ENCODE results near the gene RNF144A. TPM values are rescaled to one million over a fixed set of nuclear protein-coding genes. Genes with fewer than 3 reads are reported as not detected.
A peak's percentile ranks its signal among the peaks of the same experiment; 100 is the strongest.

RNF144A gene
- polyA plus RNA-seq, 1 of the 3 experiments (the other 2 are of a cell fraction), result 15.6 TPM

DNA sequence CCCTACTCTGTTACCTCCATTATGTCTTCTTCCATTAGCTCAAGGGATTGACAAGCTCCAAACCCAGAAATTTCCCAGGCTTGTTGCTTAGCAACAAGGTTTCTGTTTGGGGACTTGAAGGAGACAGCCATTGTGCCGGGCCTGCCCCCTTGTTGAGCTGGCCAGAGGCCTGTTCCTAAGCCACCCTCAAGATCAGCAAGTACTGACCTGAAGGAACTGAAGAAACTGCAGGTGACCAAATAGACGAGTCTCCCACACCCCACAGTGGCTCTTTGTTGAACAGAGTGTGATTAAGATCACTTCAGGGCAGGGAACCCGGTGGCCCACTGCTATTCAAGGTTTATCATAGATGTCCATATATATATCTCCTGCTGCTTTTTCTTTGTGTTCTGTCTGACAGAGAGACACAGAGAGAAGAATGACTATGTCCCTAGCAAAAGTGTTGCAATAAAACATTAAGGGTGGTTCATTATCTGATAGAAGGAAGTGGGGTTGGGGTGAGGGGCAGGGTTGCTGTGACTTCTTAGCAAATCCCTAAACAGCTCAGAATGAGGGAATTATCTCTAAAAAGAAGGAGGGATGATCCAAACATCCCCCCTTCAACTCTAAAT lies 69.2 kb downstream of the RNF144A start:
- no peaks in the 10 kb centered on the region for H3F3A ChIP-seq (replicated peaks; ENCODE audit: insufficient read depth)
- DNase-seq, result peak; percentile 55
- peaks cover 0 to 36% of the 10 kb centered on the region in 2 experiments; a peak in 2 of 4 replicates for H3K4me1 ChIP-seq (ENCODE audit: control insufficient read depth in 1 of 2, insufficient read depth in 2 of 2, low read depth in 1 of 2, low read length in 1 of 2)
- H3K36me3 ChIP-seq (replicated peaks in 1 of 2; ENCODE audit: control insufficient read depth in 1 of 2, insufficient read depth in 2 of 2, low read length in 1 of 2), result peaks cover 5 to 9% of the 10 kb centered on the region in 2 experiments
- TF ChIP-seq YY1 (IDR thresholded peaks at IDR 0.05; ENCODE audit: low read depth), result no peak
- TF ChIP-seq RAD21 (IDR thresholded peaks at IDR 0.05; ENCODE audit: low read length), result no peak
- no peak for TF ChIP-seq FOSL2 (IDR thresholded peaks at IDR 0.05; ENCODE audit: borderline replicate concordance, low read depth)
- TF ChIP-seq, protein P1, sequence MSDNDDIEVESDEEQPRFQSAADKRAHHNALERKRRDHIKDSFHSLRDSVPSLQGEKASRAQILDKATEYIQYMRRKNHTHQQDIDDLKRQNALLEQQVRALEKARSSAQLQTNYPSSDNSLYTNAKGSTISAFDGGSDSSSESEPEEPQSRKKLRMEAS (IDR thresholded peaks at IDR 0.05; ENCODE audit: low read depth), result no peak
- no peak for TF ChIP-seq CHD2 (IDR thresholded peaks at IDR 0.05; ENCODE audit: low read length, partially characterized antibody)
- TF ChIP-seq EP300 (IDR thresholded peaks at IDR 0.05; ENCODE audit: borderline replicate concordance in 1 of 2, low read depth in 1 of 2, low read length in 1 of 2), result no peak
- TF ChIP-seq, protein P2, sequence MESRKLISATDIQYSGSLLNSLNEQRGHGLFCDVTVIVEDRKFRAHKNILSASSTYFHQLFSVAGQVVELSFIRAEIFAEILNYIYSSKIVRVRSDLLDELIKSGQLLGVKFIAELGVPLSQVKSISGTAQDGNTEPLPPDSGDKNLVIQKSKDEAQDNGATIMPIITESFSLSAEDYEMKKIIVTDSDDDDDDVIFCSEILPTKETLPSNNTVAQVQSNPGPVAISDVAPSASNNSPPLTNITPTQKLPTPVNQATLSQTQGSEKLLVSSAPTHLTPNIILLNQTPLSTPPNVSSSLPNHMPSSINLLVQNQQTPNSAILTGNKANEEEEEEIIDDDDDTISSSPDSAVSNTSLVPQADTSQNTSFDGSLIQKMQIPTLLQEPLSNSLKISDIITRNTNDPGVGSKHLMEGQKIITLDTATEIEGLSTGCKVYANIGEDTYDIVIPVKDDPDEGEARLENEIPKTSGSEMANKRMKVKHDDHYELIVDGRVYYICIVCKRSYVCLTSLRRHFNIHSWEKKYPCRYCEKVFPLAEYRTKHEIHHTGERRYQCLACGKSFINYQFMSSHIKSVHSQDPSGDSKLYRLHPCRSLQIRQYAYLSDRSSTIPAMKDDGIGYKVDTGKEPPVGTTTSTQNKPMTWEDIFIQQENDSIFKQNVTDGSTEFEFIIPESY (IDR thresholded peaks at IDR 0.05; ENCODE audit: borderline replicate concordance, low read depth), result no peak
- TF ChIP-seq, protein P3, sequence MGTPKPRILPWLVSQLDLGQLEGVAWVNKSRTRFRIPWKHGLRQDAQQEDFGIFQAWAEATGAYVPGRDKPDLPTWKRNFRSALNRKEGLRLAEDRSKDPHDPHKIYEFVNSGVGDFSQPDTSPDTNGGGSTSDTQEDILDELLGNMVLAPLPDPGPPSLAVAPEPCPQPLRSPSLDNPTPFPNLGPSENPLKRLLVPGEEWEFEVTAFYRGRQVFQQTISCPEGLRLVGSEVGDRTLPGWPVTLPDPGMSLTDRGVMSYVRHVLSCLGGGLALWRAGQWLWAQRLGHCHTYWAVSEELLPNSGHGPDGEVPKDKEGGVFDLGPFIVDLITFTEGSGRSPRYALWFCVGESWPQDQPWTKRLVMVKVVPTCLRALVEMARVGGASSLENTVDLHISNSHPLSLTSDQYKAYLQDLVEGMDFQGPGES (IDR thresholded peaks at IDR 0.05; ENCODE audit: low read depth, low read length), result no peak
- no peak for TF ChIP-seq MEF2A (IDR thresholded peaks at IDR 0.05; ENCODE audit: borderline replicate concordance, low read depth)
- no peak for TF ChIP-seq RCOR1 (IDR thresholded peaks at IDR 0.05; ENCODE audit: low read length)
- TF ChIP-seq, protein P4, sequence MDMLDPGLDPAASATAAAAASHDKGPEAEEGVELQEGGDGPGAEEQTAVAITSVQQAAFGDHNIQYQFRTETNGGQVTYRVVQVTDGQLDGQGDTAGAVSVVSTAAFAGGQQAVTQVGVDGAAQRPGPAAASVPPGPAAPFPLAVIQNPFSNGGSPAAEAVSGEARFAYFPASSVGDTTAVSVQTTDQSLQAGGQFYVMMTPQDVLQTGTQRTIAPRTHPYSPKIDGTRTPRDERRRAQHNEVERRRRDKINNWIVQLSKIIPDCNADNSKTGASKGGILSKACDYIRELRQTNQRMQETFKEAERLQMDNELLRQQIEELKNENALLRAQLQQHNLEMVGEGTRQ (IDR thresholded peaks at IDR 0.05; ENCODE audit: borderline replicate concordance, low read depth, low read length), result no peak
- peak overlapping the region; percentile 39 to 47; a peak in 3 of 4 replicates for H3K27ac ChIP-seq (ENCODE audit: low read depth in 2 of 2, low read length in 1 of 2)
- H3K27me3 ChIP-seq (ENCODE audit: insufficient read depth), result no peaks in the 10 kb centered on the region
- H2AFZ ChIP-seq (ENCODE audit: low read depth), result no peak overlapping the region
- no peaks in the 10 kb centered on the region for H4K20me1 ChIP-seq (ENCODE audit: insufficient read depth)
- H3K4me2 ChIP-seq, result no peak overlapping the region
- H3K9me2 ChIP-seq, result no peaks in the 10 kb centered on the region
- 40% methylated on average over 3 of the region's 3 CpGs for WGBS (ENCODE audit: low lambda C conversion rate)
- no peak overlapping the region for H3K4me3 ChIP-seq (ENCODE audit: low read depth in 2 of 2, low read length in 1 of 2)
- H3K79me2 ChIP-seq (ENCODE audit: insufficient read depth), result no peaks in the 10 kb centered on the region
- no peak overlapping the region for H3K9ac ChIP-seq
- ChIA-PET CTCF (interaction anchor here (0.6 to 1.6 kb wide), 5 partner anchors 12 to 70 kb away, joined by 3 to 5 read pairs (median 4); no protein-coding TSS in a partner anchor), POLR2A (no interaction called here)
- no peaks in the 10 kb centered on the region for H3K9me3 ChIP-seq
